T47D (cell line): ENCODE results near the gene CELF2.

Source experiments
- DNase-seq, 2 experiments: peaks; one replicate each; pipeline versions ENCODE4 v3.0.0 to v3.0.0-alpha.2; 2011 to 2012; ENCODE audit warnings: low read depth in 1 of 2, low spot score in 1 of 2
- JUND ChIP-seq: IDR thresholded peaks from 2 replicates; pipeline ENCODE4 v1.6.1; 2012; ENCODE audit warnings: low read depth
- in situ Hi-C: cut with HindIII; loops from 2 replicates; pipeline ENCODE4 v1.10.0; 2016; ENCODE audit warnings: low sequenced_read_pairs, low pct_unique_long_range_greater_than_20kb

CELF2 gene

GRCh38 chr10:11165591-11166543, 148.2 kb downstream of the CELF2 start:
- TF ChIP-seq JUND, result no peak
- DNase-seq, result no peak
- in situ Hi-C loops, result no loop called here

DNA sequence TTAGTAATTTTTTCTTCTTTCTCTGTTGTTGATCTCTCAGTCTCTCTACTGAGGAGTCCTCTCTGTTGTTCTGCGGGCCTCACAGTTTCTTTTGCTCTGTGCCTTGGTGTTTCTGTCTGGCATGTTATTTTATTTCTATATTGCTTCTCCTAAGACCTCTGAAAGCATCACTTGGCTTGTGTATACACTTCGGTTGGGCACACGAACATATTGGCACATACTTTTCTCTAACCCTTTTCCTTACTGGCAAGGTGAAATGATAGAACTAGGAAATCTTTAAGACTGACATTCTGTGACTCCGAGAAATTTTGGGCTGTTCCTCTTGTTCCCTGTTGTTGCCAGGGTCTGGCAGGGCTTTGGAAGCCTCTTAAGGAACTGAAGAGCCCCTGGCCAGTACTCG, 148.9 kb downstream of the CELF2 start:
- no peak for DNase-seq
- TF ChIP-seq JUND, result no peak
- in situ Hi-C loops, result no loop called here

DNA sequence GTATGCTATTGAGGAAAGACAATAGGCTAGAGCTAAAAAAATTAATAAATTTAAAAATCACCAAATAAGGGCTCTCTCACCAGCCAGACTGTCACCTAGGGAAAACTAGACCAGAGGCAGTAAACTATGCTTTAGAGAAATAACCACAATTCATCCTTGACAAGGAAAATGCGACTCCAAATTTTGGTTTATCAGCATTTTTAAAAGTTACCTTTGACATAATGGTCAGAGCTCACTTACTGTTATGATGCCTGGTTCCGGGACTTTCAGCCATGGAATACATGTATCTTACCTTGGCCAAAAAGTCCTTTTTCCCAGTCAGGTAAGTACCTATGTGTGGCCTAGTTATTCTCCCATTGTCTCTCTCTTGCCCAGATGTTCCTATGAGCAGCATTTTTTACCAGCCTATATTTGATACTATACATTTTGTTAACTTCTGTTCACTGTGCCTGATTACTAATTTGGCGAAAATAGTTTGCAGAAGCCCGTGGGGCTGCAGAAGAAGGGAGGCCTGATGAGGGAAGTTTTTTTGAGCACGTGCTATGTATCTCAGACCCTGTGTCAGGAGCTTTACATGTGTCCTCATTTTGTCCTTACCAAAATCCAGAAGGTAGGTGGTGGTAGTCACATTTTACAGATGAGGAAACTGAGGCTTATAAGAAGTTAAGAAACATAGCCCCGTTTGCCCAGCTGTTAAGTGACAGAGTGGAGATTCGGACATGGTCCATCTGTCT, 149.7 kb downstream of the CELF2 start:
- no peak for TF ChIP-seq JUND
- no peak for DNase-seq
- in situ Hi-C loops, result no loop called here

- DNase-seq, result no peak
- in situ Hi-C loops, result no loop called here
- no peak for TF ChIP-seq JUND
Measured at GRCh38 chr10:11168423-11169090, 150.9 kb downstream of the CELF2 start.

DNA sequence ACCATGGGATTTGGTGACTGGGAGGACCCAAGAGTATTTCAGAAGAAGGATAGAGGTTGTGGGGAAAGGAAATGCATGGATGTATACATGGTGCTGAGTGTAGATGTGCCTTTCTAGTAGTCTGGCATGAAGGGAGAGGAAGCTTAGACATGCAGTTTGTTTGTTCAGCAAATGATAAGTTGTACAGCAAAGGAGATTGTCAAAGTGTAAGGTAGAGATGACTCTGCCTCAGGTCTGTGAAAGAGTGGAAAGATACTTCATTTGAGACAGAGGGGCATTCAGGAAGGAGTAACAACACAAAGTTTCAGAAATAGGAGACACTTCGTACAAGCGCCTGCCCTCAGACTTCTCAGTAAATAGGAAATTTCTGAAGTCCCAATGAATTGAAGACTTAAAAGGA, 152.3 kb downstream of the CELF2 start:
- no peak for TF ChIP-seq JUND
- in situ Hi-C loops, result no loop called here
- no peak for DNase-seq

GRCh38 chr10:11170574-11170973, 152.9 kb downstream of the CELF2 start:
- in situ Hi-C loops, result no loop called here
- DNase-seq, result no peak
- no peak for TF ChIP-seq JUND

DNA sequence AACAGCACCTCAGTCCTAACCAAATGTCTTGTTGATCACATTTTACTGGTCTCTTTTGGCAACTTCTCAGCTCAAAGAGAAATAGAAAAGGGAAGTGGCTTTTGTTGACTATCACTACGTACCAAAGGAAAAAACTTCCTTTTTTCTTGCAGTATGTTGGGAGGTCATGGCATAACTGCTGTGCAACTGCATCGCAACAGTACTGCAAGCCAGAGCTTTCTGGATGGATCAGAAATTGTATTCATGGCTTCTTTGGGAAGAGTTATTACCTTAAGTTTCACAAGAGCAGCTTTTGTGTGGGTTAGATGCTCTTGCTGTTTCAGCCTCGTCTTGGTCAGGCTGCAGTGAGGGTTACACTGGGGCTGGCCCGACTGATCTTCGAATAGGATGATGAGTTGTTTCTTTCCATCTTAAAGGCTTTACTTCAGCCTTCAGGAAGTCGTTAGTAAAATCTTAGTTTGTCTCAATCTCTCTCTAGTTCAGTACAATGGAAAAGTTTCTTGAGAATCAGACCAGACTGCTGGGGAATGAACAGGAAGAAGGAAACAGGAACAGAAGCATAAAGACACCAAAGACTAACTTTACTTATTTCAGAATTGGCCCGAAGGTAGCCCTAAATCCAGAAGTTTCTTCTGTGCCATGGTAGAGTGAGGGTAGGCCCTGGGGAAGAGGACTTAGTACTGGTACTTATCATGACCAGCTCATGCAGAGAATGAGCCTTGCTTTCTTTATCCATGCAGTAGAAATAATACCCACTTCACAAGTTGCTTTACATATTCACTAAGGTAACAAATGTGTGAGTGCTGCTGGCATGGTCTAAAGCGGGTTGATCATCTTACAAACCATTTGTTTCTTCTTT, 153.6 kb downstream of the CELF2 start:
- no peak for TF ChIP-seq JUND
- in situ Hi-C loops, result no loop called here
- no peak for DNase-seq

- DNase-seq, result no peak
- no peak for TF ChIP-seq JUND
- in situ Hi-C loops, result no loop called here
Measured at GRCh38 chr10:11173042-11173441, 155.4 kb downstream of the CELF2 start.

GRCh38 chr10:11175823-11176243, 158.2 kb downstream of the CELF2 start:
- in situ Hi-C loops, result no loop called here
- no peak for TF ChIP-seq JUND
- DNase-seq, result no peak

GRCh38 chr10:11176746-11177145, 159.1 kb downstream of the CELF2 start:
- DNase-seq, result no peak
- in situ Hi-C loops, result no loop called here
- no peak for TF ChIP-seq JUND

DNA sequence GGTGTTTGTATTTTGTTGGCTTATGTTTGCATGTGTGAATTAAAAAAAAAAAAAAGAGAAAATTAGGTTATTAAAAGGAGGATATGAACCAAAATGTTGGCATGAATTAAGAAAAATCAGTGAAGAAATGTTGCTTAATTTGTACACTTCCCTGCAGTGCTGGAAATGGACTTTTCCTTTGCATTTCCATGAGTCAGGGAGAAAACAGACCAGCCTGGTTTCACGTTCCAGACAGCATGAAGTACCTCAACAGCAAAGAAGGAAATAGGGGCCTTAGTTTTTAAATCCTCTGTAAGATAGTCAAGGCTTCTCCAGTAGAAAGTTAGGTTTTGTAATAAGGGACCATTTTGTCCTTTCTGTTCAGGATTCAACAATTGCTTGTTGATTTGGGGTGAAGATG, 159.7 kb downstream of the CELF2 start:
- no peak for DNase-seq
- TF ChIP-seq JUND, result no peak
- in situ Hi-C loops, result no loop called here

- TF ChIP-seq JUND, result no peak
- in situ Hi-C loops, result no loop called here
- DNase-seq, result no peak
Measured at GRCh38 chr10:11177926-11178471, 160.3 kb downstream of the CELF2 start.
